Measurements from ENCODE around the gene MAPK4. TPM values are rescaled to one million over a fixed set of nuclear protein-coding genes. Genes with fewer than 3 reads are reported as not detected.

MAPK4 gene
- polyA plus RNA-seq, 3 donors = 8.5 to 10.5 (median 9.2) TPM

DNA sequence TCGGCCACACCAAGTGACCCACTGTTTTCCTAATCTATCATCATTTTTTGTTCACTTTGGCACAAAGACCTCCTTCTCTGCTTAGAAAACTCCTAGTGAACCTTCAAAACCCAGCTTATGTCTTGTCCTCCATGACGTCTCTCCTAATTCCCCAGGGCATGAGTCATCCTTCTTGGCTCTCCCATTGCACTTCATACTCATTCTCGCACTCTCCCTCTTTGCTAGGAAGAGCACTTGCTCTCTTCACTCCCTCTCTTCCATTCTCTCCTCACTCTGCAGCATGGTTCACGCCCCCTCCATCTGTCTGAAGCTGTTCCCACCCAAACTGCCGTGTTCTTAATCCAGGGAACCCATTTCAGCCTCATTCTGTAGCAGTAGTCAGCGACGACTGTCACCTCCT lies 156.0 kb downstream of the MAPK4 start:
- no peak for DNase-seq (ENCODE audit: low read depth in 3 of 3, low spot score in 2 of 3)

DNA sequence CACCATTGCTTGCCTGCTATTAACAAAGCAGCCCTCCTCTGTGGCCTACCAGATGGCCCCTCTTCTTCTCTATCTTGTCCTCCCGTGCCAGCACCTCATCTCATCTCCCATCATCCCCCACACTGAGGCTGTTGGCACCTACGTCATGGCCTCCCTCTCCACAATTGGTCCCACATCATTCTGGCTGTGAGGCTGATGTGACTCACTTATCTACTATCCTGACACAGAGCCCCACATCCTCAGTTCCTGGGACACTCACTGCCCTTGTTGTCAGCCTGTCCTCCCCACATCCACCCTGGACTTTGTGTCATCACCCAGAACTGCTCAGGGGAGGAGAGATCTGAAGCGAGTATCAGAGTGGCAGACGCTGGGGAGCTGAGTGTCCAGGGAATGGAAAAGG lies 157.0 kb downstream of the MAPK4 start:
- no peak for DNase-seq (ENCODE audit: low read depth in 3 of 3, low spot score in 2 of 3)

DNA sequence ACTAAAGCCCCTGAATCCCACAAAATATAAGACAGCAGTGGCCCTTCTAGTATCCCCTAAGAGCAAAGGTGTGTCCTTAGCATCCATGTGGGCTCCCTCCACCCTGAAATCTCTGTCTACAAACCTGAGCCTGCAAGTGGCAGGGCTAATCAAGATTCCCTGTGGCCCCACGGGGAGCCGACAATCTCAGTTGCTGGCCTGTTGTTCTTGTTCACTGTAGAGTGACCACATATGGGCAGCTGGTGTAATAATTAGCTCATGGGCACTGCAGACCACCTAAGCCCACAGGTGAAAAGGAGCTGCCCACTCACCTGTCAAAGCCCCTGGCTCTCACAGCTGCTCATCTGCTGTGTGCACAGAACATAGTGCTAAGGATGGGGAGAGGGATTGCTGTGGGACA lies 157.7 kb downstream of the MAPK4 start:
- peak in 1 of 3 donors; percentile 32 for DNase-seq (ENCODE audit: low read depth in 3 of 3, low spot score in 2 of 3)

DNA sequence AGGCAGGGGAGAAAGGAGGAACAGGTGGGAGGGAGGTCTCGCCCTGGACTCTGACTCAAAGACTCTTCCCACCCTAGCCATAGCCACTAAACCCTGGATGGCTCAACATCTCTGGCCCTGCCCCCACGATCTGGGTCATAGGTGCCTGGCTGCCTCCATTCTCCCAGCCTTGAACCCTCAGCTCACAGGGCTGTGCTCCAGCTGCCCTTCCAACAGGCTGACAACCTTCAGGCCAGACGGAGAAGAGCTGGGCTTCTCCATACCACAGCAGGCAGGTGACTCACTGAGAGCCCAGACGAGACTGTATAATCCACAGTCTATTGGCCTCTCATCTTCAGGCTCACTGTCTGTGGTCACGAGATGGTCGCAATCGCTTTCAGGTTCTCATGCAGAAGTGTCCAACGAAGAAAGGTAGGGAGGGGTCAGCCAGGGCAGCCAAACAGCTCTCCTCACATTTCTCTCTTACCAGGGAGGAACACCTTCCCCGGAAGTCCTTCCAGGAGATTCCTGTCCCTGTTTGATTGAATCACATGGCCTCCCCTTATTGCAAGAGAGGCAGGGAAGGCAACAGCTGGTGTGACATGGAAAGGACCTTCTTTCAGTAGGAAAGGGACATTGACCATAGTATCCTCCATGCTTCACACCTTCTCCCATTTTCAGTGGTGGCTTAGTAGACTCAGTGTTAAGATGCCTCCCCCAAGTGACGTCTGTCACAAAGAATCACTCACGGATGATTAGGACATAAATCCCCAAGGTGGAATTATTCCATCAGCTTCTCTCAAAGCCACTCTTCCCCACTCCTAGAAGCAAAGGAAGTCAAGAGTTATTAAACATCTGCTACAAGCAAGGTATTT lies 159.8 kb downstream of the MAPK4 start:
- DNase-seq (ENCODE audit: low read depth in 3 of 3, low spot score in 2 of 3) = no peak

DNA sequence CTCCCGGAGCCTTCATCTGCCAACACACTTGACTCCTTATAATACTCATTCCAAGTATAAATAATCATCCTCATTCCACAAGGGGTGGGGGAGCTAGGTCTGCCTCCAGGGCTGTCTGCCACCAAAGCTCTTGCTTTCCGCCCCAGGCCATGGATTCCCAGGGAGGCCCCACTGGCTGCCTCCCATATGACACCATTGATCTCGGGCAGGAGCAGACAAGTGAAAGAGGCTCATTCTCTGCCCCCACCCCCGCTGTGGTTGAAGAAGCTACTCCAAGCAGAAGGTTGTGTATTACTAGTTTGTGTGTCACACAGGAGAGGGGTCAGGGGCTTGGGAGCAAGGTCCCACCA lies 160.4 kb downstream of the MAPK4 start:
- DNase-seq (ENCODE audit: low read depth in 3 of 3, low spot score in 2 of 3) = no peak

GRCh38 chr18:50721006-50721405 lies 161.1 kb downstream of the MAPK4 start:
- DNase-seq (ENCODE audit: low read depth in 3 of 3, low spot score in 2 of 3) = no peak

DNA sequence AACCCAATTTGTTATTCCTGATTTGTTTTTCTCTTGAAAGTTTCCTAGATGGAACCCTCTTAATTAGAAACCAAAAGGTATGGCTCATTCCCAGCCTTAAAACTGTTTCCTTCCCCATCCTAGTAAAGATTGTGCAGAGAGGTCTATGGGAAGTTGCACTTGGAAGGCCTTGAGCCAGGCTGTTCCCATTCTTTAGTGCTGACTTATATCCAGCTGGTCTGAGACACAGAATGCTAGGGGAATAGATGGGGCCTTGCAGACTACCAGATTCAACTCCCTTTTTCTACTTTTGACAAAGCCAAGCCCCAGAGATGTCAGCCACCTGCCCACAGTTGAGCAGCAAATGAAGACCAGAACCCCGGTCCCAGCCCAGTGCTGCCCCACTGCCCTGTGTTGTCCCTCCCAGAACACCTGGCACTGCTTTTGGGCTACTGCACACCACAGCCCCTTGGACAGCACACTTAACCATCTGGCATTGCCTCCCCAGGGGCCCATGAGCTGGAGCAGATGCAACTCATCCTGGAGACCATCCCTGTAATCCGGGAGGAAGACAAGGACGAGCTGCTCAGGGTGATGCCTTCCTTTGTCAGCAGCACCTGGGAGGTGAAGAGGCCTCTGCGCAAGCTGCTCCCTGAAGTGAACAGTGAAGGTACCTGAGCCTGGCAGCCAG lies 161.7 kb downstream of the MAPK4 start:
- no peak for DNase-seq (ENCODE audit: low read depth in 3 of 3, low spot score in 2 of 3)

- DNase-seq (ENCODE audit: low read depth in 3 of 3, low spot score in 2 of 3) = no peak
Observed at GRCh38 chr18:50722311-50722710, 162.4 kb downstream of the MAPK4 start.

DNA sequence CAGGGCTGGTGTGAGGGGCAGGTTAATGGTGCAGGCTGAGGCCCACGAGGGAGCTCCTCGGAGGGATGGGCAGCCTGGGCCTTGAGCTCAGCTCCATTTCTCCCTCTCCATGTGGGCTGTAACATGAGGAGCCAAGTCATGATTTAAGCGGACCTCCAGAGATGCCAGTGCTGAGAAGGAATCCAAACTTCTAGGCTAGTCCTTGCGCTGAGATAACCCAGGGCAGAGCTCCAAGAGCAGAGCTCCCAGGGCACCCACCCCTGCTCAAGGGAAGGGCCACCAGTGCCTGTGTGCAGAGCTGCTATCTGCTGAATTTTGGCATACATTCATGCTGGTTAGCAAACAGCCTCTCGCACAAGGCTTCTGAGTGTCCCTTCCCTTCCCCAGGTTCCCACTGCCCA lies 164.9 kb downstream of the MAPK4 start:
- DNase-seq (ENCODE audit: low read depth in 3 of 3, low spot score in 2 of 3) = no peak

DNA sequence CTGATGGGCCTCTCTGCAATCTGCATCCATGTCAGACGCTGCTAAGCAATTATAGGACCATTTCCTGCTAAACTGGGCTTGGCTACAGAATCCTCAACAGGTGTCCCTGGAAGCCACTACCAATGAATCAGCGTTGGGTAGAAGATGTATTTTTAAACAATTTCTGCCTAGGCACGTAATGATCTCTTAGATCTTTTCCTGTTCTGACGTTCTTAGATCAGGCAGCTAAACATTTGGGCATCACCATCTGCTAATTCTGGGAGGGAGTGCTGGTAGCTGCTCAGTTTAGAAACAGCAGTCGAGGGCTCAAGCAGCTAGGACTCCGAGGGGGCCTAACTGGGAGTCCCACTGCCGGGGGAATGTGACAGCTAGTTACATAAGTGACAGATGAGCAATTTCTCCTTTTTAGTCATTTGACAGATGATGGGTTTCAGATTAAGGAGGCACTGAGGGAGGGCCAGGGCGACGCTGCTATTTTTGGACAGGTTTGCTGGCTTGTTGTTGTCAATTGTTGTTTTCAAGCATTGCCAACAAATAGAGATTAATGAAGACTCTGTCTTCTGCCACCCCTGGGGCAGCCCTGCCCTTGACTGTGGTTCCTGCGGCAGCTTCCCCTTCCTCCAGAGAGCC lies 167.2 kb downstream of the MAPK4 start:
- no peak for DNase-seq (ENCODE audit: low read depth in 3 of 3, low spot score in 2 of 3)

- no peak for DNase-seq (ENCODE audit: low read depth in 3 of 3, low spot score in 2 of 3)
Observed at GRCh38 chr18:50727721-50728471, 168.0 kb downstream of the MAPK4 start.

DNA sequence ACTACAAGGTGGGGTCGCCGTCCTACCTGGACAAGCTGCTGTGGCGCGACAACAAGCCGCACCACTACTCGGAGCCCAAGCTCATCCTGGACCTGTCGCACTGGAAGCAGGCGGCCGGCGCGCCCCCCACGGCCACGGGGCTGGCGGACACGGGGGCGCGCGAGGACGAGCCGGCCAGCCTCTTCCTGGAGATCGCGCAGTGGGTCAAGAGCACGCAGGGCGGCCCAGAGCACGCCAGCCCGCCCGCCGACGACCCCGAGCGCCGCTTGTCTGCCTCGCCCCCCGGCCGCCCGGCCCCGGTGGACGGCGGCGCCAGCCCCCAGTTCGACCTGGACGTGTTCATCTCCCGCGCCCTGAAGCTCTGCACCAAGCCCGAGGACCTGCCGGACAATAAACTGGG lies 169.5 kb downstream of the MAPK4 start:
- DNase-seq (ENCODE audit: low read depth in 3 of 3, low spot score in 2 of 3) = no peak

DNA sequence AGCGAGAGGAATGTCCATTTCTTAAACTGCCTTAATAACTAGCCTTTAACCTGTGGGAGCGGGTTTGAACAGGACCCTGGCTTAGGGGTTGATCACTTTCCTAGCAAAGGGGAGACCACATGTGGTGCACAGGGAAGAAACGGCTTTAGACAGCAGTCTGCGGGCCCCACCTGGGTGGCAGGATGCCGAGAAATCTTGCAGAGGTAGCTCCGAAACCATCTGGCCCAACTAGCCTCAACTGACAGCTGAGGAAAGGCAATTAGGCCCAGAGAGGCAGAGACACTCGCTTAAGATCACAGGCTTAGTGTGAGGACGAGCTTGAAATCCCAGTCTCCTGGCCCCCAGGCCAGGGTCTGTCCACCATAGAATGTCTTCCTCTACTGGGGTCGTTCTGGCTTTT lies 170.1 kb downstream of the MAPK4 start:
- no peak for DNase-seq (ENCODE audit: low read depth in 3 of 3, low spot score in 2 of 3)

DNA sequence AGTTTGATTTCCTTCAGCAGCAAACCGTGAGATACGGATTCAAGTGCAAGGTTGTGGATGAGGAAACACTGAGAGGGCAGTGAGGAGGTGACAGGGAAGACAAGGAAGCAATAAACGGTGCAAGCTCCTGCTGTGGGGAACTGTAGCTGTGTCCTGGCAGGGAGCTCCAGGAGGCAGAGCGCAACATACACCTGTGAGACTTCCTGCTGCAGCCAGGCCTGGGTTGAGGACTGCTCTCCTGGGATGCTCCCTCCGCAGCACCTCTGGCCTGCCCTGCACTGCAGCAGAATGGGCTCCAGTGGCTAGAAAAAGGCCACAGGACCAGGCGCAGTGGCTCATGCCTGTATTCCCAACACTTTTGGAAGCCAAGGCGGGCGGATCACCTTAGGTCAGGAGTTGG lies 174.5 kb downstream of the MAPK4 start:
- DNase-seq (ENCODE audit: low read depth in 3 of 3, low spot score in 2 of 3) = no peak

DNA sequence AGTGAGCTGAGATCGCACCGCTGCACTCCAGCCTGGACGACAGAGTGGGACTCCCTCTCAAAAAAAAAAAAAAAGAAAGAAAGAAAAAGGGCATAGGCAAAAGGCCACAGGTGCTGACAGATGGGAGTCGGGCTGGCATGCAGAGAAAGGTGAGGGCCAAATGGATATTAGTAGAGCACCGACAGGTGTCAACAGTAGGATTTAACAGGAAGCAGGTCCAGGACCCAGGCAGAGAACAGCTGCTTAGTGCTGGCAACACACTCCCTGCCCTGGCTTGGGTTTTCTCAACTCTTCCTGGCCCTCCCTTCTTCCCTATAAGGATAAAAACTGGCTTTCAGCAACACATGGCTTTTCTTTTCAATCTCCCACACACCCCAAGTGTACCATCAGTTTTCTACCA lies 175.0 kb downstream of the MAPK4 start:
- DNase-seq (ENCODE audit: low read depth in 3 of 3, low spot score in 2 of 3) = no peak

- no peak for DNase-seq (ENCODE audit: low read depth in 3 of 3, low spot score in 2 of 3)
Observed at GRCh38 chr18:50737127-50737526, 177.2 kb downstream of the MAPK4 start.

DNA sequence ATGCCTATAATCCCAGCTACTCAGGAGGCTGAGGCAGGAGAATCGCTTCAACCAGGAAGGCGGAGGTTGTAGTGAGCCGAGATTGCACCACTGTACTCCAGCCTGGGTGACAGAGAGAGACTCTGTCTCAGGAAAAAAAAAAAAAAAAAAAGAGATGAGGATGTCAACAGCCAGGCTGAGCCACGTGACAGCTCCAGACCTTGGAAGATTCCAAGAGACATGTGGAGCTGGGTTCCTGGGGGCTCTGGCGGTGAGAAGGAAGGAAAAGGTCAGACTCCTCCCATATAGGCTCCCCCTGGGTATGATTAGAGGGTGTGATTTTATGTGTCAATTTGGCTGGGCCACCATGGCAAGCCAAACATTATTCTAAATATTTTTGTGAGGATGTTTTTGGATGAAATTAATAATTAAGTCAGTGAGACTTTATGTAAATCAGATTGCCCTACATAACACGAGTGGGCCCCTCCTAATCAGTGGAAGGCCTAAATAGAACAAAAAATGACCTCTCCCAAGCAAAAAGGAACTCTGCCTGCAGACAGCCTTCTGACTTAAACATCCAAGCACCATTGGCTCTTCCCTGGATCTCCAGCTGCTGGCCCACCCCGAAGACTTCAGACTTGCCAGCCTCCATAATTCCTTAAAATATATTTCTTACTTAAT lies 178.3 kb downstream of the MAPK4 start:
- DNase-seq (ENCODE audit: low read depth in 3 of 3, low spot score in 2 of 3) = no peak

- no peak for DNase-seq (ENCODE audit: low read depth in 3 of 3, low spot score in 2 of 3)
Observed at GRCh38 chr18:50742952-50743351, 183.1 kb downstream of the MAPK4 start.

DNA sequence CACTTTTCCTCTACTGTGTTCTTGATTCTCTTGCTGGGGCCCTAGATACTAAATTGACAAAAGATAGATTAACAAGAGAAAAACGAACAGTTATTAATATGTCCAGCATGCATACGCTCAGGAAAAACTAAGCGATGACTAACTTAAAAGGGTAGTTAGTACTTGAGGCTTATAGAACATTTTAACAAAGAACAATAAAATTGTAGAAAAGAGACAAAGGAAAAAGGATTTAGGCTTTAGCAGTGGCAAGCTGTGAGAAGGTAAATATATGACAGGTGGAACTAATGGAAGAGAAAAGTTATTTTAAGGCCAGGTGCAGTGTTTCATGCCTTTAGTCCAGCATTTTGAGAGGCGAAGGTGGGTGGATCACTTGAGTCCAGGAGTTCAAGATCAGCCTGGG lies 184.4 kb downstream of the MAPK4 start:
- DNase-seq (ENCODE audit: low read depth in 3 of 3, low spot score in 2 of 3) = no peak

DNA sequence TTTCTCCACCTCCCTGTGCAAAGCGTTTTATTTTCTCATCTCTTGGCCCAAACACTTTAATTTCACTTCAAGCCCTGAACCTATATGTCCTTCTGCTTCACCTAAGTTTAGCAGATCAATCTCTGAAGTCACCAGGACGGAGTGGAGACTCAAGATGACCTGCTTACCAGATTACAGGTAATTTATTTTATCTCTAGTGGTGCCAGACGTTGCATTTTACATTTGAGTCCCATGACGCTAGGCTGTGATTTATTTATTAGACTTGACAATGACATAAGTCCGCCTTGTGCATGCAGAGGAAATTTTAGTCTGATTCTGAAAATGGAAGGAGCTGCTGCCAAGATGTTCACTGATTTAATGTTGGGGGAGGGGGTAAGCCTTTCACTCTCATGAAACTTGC lies 186.1 kb downstream of the MAPK4 start:
- DNase-seq (ENCODE audit: low read depth in 3 of 3, low spot score in 2 of 3) = no peak

GRCh38 chr18:50747849-50748242 lies 188.0 kb downstream of the MAPK4 start:
- no peak for DNase-seq (ENCODE audit: low read depth in 3 of 3, low spot score in 2 of 3)

Measured in right renal cortex interstitium (tissue), 3 donors.